ENCODE data around the gene NACC2.
"Not testable (repeated sequence)": the region's sequence is repeated elsewhere in the genome, so short reads cannot be mapped to it uniquely, and the experiment has no call there.

NACC2 gene

DNA sequence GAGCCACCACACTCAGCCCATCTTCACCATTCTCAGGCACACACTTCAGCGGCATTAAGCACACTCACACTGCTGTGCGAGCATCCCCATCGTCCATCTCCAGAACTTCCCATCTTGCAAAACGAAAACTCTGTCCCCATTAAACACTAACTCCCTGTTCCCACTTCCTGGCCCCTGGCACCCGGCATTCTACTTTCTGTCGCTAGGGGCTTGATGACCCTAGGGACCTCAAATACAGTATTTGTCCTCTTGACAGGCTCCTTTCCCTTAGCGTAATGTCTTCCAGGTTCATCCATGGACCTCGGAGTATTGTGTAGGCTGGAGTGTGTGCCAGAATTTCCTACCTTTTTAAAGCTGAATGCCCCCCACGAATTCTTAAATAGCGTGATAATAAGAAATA is 119.3 kb downstream of the NACC2 start:
- DNase-seq (ENCODE audit: low read depth) = no peak

DNA sequence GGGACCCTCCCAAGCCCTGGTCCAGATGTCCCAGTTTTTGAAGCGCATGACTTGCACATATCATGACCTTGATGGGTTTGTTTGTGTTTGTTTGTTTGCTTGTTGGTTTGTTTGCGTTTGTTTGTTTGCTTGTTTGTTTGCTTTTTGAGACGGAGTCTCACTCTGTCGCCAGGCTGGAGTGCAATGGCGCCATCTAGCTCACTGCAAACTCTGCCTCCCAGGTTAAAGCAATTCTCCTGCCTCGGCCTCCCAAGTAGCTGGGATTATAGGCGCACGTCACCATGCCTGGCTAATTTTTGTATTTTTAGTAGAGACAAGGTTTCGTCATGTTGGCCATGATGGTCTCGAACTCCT is 120.9 kb downstream of the NACC2 start:
- no peak for DNase-seq (ENCODE audit: low read depth)

DNA sequence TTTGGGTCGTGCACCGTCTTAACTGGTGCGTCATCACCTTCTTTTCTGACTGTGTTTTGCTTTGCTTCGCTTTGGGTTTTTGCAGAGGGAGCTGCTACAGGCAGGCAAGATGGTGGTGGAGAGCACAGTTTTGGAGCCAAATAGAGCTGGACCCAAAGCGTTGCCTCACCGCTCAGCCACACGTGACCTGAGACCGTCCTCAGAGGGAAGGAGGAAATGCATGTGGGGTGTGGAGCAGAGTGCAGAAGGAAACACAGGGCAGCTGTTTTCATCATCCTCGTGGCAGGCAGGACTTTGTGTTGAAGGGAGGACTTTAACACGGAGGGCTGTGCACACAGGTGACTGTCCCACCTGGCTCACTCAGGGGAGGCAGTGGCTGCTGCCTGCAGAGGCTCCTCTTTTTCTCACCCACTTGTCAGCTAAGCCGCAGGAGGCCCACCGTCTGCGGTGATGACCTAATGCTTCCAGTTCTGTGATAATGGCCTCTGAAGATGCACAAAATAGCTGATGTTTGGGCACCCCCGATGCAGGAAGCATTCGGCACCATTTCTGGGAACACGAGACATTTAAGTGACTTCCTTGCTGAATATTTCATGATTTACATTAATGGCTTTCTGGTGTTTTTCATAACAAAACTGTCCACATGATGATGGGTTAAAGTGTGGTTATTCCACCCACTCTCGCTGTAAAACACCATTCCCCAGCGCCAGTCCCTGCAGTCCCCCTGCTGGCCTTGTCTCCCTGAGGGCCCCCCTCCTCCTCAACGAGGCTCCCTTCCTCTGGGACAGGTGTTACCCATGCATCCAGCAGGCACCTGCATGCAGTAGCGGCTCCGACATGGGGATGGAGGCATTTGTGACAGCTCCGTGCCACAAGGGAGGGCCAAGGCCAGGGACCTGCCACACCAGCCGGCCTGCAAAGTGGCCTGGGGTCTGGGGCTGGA is 121.5 kb downstream of the NACC2 start:
- no peak for DNase-seq (ENCODE audit: low read depth)

DNA sequence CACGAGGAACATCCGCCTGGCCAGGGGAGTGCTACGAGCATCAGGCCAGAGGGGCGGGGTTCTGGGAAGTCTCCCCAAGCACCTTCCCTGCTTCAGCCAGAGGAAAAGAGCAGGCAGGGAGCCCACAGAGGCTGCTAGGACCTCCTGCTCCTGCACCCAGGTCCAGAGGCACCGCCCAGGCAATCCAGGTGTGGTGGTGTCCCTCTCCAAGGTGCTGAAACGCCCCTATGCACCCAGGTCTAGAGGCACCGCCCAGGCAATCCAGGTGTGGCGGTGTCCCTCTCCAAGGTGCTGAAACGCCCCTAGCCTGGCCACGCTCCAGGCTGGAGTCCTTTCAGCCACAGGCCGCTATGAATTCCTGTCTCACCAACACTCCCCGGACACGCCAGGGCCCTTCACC is 123.2 kb downstream of the NACC2 start:
- no peak for DNase-seq (ENCODE audit: low read depth)

DNA sequence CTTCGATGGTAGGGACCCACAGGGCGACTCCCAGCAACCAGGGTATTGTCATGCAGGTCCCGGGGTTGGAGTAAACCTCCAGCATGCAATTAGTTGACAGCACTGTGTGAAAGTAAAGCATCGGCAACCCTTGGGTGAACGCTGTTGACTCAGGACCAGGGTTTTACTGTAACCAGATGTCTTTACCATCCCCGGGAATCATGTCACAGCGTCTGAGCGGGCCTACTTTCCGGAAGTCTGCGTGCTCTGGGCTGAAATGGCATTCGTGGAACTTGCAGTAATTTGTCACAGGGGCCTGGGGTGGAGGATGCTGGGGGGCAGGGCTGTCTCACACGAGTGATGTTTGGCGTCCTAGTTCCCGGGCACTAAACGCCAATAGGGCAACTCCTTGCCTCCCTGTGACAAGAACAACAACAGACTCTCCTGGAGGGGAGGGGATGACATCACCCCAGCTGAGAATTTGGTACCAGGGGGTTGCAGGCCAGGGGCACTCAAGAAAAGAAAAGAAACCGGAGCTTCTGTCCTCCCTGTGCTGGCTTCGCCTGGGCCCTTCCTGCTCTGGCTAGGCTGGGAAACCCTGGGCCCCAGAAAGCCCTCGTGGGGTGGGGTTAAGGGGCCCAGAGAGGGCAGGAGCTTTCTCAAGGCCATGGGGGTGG is 123.8 kb downstream of the NACC2 start:
- no peak for DNase-seq (ENCODE audit: low read depth)

DNA sequence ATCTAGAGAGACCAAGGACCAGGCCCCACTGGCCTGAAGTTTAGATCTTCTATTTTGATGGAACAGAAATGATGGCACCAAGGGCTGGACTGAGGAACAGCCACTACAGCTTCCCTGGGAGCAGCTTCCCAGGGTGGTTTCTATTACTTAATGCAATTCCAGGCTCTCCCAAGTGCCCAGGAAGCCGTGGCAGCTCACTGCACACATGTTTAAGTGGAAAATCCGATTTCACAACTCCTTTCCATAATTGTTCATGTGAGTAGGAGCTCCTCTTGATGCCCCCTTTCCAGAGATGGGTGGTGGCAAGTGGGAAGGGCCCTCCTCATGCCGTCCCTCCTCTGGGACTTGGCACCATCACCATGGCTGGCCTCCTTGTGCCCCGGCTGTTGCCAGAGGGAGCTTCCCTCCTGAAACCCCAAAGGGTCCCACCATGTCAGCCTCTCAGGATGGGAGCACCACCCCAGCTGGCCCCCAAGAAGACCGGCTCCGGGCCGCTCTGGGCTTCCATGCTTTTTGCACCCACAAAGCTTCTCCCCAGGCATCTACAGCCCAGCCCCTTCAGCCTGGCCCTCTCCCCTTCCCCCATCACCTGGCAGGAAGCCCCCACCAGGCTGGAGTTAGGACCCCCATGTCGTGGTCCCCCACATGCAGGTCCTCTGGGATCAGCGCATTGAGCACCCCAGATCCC is 124.8 kb downstream of the NACC2 start:
- no peak for DNase-seq (ENCODE audit: low read depth)

DNA sequence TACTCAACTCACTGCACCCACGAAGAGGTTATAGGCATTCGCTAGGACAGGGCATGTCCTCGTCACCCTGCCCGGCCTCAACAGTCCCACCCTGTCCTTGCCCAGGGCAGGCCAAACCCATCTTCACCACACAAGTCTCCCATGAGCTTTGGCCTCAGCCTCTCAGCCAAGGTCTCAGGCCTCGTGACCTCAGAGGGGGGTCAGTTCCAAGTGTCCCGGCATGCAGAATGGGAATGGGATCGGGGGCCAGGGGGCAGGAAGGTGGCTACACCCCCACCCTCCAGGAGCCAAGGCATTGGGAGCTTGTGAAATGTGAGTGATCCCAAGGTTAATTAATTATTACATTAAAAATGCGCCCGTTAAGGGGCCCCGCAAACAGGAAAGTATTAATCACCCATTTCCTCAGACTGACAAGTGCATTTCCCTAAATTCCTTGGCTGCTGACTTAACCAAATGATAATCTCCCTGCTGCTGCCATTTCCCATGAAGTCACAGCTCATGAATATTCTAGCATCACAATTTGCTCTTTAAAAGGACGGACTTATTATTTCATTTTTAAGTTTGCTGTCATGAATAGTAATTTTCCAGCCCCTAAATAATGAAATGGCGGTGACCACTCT is 125.9 kb downstream of the NACC2 start:
- DNase-seq (ENCODE audit: low read depth) = no peak

DNA sequence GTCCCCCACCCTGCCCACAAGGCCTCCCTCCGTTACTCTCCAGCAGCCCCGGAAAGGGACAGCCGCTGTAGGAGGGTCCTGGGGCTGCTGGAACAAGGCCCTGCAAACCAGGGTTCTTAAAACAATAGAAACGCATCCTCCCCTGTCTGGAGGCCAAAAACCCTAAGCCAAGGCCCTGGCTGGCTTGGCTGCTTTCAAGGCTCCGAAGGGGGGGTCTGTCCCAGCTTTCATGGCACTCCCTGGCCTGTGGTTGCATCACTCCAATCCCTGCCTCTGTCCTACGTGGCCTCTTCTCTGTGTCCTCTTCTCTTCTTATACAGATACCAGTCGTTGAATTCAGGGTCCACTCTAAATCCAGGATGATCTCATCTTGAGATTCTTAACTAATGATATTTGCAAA is 126.5 kb downstream of the NACC2 start:
- no peak for DNase-seq (ENCODE audit: low read depth)

DNA sequence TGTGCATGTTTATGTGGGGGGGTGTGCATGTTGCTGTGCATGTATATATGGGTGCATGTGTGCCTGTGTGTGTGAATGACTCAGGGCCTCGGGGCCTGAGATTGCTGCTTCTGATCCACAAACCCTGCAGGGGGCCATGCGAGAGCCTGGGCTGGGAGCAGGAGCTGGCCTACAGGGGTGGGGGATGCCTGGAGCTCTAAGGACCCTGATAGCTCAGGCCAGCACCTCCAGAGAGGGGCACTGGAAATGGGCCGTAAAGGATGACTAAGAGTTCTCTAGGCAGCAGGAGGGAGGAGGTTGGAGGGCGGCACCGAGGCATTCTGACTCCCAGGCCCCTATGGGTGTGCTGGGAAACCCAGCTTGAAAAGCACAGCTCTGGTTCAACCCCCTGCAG is 127.0 kb downstream of the NACC2 start:
- DNase-seq (ENCODE audit: low read depth) = peak; percentile 28

DNA sequence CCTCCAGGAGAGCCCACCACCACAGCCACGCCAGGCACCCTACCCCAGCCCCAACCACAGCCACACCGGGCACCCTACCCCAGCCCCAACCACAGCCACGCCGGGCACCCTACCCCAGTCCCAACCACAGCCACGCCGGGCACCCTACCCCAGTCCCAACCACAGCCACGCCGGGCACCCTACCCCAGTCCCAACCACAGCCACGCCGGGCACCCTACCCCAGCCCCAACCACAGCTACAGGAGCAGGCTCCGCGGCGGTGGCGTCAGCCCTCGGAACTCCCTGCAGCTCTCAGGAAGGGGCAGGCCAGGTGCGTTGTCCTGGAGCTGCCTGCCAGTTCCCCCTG is 128.2 kb downstream of the NACC2 start:
- DNase-seq (ENCODE audit: low read depth) = not testable (repeated sequence)

DNA sequence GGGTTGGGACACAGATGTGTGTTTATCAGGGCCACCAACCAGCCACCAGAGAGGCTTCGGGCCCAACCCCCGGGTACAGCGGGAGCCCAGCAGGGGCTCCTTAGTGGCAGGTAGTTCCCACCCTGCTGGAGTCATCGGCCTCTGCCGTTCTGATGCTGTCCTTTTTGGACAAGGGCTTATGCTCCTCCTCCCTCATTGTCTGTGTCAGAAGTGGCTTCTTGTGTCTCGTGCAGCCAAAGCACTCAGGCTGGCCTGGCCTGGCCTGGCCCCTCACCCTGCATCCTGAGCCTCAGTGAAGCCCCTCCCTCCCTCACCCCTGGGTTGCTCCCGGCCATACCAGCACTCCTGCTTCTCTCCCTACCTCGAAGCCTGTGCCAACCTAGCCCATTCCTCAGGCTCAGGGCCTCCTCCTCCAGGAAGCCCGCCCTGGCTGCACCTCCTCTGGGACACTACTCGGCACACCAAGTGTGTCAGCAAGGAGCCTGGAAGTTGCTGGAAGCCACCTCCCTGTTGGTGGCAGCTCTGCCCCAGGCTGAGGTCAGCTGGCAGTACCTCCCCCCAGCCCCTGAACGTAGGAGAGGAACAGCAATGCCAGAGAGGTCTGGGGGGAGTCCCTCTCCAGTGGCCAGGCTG is 129.8 kb downstream of the NACC2 start:
- DNase-seq (ENCODE audit: low read depth) = no peak

DNA sequence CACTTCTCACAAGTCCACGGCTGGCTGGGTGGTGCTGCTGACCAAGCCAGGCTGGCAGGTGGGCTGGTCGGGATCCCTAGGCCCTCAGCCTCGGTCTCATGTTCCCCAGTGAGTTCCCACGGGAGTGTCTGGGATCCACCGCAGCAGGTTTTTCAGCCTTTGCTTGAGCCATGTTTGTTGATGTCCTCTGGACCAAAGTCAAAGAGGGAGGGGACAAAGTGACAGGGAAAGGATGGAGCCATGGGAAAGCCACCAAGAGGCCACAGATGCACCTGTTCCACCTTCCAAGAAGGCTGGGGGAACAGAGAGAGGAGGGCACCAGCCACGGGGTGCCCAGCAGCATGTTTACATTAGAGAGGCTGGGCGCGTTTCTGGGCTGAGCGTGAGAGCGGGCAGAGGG is 131.2 kb downstream of the NACC2 start:
- DNase-seq (ENCODE audit: low read depth) = no peak

DNA sequence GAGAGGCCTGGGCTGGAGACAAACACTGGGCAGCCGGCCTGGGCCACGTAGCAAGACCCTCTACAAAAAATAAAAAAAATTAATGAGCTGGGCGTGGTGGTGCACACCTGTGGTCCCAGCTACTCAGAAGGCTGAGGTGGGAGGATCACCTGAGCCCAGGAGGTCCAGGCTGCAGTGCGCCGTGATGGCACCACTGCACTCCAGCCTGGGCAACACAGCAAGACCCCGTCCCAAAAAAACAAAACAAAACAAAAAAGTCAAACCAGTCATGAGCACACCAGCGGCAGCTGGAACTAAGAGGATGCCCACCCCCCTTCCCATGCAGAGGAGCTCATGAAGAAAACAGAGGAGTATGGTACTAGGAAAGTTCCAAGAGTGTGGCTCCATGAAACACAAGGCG is 131.8 kb downstream of the NACC2 start:
- no peak for DNase-seq (ENCODE audit: low read depth)

DNA sequence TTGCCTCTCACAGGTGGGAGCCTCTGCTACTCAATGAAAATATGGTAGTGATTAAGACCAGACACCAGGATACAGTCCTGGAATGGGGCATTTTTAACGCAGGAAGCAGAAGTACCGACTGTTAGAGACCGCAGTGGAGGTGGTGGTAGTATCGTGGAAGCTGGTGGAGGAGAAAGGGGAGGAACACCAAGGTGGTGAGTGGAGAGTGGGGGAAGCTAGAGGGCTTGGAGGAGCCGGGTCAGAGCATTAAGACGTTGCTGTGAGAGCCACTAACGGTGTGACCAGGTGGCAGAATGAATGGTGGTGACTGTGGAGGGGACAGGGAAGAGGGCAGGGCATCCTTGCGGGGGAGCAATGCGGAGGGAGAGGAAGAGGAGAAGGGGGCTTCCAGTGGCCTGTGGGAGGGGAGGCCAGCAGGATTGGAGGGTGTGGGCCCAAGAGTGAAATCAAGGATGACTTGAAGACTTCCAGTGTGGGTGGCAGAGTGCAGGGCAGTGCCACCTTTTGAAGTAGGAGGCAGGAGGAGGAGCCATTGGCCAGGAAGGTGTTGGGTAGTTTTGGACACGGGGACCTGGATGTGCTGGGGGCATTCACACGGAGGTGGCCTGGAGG is 132.3 kb downstream of the NACC2 start:
- no peak for DNase-seq (ENCODE audit: low read depth)

DNA sequence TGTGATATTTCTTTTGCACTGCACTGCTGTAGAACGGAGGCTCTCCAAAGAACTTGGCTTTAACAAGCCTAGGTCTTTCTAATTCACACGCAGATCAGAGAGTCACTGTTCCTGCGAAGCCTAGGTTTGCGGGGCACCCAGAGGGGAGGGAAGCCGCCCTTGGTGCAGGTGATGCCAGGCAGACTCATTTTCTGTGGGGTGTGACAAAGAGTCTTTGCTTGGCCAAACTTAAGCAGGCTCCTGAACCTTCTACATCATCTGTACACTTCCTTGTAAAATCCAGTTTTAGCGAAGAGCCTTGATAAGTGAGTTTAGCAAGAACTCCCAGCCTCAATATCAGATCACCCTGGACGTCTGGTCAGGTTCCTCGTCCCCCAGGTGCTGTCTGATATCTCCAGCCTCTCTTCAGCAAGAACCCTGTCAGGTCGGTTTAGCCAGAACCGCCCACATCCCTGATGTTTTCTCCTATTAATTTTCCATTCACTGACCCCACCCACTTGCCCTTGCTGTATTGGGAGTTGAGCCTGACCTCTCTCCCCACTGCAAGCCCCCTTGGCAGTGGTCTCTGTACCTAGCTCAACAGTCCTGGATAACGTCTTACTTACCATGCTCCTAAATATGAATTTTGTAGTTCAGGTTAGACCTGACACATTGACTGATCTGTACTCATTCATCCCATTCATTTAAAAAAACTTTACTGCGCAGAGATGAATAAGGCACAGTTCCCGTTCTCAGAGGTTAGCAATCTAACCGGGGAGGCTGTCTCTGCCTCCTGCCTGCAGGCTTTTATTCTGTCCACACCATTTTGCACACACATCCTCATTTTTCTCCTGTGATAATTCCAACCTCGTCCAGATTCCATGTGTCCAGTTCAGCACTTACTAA is 133.0 kb downstream of the NACC2 start:
- DNase-seq (ENCODE audit: low read depth) = no peak

DNA sequence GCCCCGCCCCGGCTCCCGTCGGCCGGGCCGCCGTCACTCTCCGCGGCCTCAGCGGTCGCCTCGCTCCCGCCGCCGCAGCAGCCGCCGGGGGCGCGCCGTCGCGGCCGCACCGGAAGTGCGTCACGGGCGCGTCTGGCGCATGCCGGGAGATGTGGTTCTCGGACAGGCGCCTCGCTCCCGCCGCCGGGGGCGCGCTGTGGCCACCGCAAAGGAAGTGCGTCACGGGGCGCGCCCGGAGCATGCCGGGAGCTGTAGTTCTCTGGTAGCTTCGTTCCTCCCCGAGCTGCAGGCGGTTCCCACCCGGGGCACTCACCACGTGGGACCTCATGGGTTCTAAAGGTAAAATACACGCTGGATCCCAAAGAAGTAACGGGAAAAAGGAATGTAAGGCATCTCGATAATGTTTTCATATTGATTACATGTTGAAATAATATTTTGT is 133.8 kb downstream of the NACC2 start, which contains the start of gene UBAC1:
Gene UBAC1, minus strand, starts transcription at position 97 of the 439 bp plus-strand sequence. CDS start 211 bp downstream, outside the sequence.
- peak; percentile 95 for DNase-seq (ENCODE audit: low read depth)

DNA sequence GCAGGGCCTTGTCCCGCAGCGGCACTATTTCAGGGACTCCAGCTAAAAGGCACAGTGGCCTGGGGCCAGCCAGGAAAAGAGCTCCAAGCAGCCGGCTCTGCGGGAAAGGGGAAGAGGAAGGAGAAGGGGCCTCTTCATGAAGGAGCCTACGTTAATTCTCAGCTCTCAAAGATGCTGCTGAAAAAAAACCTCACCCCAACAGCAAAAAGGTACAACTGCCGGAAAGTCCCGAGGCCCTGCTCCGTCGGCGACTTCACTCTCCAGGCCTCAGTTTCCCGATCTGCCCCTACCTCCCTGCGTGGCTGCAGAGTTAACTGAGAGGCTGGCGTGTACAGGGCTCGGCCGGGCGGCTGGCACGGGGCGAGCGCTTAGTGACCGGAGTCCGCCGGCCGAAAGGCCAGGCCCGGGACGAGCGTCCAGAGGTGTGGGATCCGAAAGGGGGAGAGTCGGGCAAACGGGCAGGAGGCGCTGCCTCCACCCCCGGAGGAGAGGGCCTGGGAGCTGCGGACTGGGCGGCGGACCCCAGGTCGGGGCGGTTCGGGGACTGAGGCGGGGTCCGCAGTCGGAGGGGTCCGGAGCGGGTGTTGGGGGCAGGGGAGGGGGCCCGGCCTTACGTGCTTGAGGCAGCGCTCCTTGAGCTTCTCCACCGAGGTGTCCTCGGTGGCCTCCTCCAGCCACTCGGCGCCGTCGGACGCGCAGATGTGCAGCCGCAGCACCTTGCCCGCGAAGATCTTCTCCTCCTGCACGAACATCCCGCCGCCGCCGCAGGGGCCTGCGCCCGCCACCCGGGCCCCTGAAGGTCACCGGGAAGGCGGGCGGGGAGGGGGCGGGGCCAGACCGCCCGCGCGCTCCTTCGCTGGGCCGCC is 134.4 kb downstream of the NACC2 start:
- DNase-seq (ENCODE audit: low read depth) = peak; percentile 53

DNA sequence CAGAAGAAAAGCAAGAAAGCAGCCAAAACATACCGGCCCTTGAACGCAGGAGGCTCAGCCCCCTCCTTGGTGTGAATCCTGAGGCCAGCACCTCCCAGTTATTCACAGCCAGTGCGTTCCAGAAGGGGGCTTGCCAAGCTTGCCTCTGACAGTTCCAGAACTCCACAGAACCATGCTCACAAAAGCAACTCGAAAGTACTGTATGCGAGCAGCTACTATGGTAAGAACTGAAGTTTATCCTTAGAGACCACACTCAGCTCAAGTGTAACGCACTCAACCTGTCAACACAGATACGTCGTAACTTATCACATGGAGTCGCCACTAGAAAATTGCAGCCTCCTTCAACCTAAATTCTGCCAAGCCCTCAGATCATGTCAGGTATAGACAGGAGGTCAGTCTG is 135.3 kb downstream of the NACC2 start:
- DNase-seq (ENCODE audit: low read depth) = no peak

DNA sequence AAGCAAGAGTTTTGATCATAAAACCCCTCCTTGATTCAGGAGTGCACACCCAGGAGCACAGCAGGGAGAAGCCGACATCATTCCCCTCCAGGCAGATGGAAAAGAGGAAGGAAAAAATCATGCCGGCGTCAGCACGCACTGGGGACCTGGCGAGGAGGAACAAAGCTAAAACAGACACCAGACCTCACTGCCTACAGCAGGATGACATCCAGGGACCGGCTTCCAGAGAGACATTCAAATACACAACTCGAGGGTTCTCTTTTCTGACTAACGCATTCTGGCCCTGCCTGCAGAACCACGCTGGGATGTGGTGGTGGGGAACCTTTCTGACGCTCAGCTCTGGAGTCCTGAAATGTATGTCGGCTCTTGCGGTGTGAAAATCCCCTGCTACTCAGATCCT is 136.6 kb downstream of the NACC2 start:
- DNase-seq (ENCODE audit: low read depth) = no peak

DNA sequence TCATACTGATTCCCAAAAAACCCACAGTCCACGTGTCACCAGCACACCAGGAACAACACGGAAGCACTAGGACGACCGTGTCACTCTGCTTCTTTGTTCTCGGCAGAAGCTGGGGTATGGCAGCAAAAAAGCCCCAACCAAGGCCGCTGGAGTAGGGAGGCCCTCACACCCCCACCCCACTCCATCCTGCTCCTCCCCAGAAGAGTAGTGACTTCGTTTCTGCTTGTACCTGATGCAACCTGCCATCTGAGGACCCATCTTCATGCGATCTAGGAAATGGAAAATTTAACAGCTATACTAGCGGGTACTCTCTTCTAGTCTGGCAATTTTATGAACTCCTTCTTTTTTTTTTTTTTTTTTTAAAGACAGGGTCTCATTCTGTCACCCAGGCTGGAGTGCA is 137.7 kb downstream of the NACC2 start:
- DNase-seq (ENCODE audit: low read depth) = no peak
